ENCODE results near the gene PGLYRP2. TPM values are rescaled to one million over a fixed set of nuclear protein-coding genes. Genes with fewer than 3 reads are reported as not detected.
"Not testable (repeated sequence)": the region's sequence is repeated elsewhere in the genome, so short reads cannot be mapped to it uniquely, and the experiment has no call there.

The PGLYRP2 gene
- total RNA-seq, 1 donor from 2014 or later: not detected

- ATAC-seq: no peak
- DNase-seq: no peak
- intact Hi-C loops (cut with micrococcal nuclease): no loop called here
Measured at GRCh38 chr19:15498156-15498858, 19.0 kb upstream of the PGLYRP2 start.

DNA sequence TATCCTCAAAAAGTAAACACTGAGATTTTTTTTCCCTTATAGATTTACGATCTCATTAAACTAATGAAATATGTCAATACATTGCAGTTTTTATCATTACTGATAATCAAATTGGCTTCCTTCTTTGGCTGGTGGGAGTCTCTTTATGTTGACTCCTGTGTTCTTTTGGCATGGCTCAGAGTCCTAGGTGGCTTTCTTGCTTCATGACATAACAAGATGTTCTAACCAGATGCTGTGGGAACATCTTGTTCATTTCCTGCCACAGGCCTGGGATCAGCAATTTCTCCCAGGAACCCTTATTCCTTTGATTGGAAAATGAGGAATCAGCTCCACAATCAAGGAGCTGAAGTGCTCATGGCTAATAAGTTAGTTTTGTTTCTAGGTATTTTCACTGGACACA, 15.8 kb upstream of the PGLYRP2 start:
- ATAC-seq (peak; percentile 46), DNase-seq (no peak)
- intact Hi-C loops (cut with micrococcal nuclease): no loop called here

DNA sequence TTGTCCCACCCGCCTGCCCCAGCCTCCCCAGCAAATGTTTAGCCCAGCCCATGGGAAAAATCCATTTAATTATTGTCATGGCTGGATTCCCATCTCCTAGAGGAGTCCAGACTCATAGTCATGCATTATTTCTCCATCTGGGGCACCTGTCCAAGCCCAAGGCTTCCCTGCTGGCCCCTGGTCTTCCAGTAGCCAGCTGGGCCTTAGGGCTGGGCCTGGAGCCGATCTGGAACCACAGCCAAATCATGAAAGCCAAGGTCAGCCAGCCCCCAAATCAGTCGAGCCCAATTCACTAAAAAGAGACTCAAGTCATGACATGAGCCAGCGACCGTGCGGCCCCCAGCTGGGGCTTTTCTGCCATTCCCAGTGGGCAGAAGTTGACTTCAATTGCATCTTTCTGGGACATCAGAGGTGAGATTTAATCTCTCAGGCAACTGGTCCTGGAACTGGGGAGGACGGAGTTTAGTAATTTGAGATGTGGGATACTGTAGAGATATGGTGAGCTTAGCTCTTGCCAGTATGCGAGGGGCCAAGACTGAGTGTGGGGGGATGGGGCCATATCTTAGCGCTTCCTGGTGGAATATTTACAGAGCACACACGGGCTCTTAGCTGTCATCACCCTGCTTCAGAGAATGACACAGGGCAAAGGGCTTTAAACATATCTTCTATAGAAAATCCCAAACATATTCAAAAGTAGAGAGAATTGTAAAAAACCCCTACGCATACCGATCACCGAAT, 9.4 kb upstream of the PGLYRP2 start:
- intact Hi-C loops (cut with micrococcal nuclease): no loop called here
- DNase-seq: peak; percentile 63
- ATAC-seq: peak; percentile 97

DNA sequence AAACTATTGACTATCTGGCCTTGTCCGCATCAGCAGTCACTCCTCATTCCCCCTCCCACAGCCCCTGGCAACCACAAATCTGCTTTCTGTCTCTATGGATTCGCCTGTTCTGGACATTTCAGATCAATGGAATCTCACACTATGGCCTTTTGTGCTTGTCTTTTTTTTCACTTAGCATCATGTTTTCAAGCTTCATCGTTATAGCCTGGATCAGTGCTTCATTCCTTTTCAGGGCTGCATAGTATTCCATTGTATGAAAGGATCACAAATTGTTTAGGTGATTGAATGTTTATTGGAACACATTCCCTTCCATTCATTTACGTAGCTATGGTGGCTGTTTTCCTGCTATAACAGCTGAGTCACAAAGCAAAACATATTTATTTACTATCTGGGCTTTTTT, 7.7 kb upstream of the PGLYRP2 start:
- ATAC-seq: no peak
- intact Hi-C loops (cut with micrococcal nuclease): no loop called here
- no peak for DNase-seq

DNA sequence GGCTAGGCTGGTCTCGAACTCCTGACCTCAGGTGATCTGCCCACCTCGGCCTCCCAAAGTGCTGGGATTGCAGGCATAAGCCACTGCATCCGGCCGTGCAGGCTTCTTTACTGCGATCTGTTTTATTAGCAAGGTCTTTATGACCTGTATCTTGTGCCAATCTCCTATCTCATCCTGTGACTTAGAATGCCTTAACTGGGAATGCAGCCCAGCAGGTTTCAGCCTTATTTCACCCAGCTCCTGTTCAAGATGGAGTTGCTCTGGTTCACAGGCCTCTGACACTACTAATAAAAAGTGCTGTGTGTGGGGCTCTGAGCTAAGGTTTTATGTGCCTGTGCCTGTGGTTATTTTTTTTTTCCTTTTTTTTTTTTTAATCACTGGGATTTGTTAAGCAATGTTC, 6.5 kb upstream of the PGLYRP2 start:
- DNase-seq; ATAC-seq; intact Hi-C loops (cut with micrococcal nuclease): not testable (repeated sequence)

DNA sequence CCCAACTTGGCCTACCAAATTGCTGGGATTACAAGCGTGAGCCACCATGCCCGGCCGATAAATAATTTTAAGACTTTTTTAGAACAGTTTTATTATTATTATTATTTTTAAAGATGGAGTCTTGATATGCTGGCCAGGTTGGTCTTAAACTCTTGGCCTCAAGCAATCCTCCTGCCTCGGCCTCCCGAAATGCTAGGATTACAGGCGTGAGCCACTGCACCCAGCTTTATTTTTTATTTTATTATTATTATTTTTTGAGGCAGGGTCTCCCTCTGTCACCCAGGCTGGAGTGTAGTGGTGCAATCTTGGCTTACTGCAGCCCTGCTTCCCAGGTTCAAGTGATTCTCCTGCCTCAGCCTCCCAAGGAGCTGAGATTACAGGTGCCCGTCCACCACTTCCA, 1.7 kb upstream of the PGLYRP2 start:
- ATAC-seq; DNase-seq; intact Hi-C loops (cut with micrococcal nuclease): not testable (repeated sequence)

- no peak for ATAC-seq
- DNase-seq: no peak
- intact Hi-C loops (cut with micrococcal nuclease): no loop called here
Measured at GRCh38 chr19:15476325-15476724, 3.0 kb downstream of the PGLYRP2 start.

GRCh38 chr19:15475611-15476010, 3.7 kb downstream of the PGLYRP2 start:
- no peak for DNase-seq
- no peak for ATAC-seq
- intact Hi-C loops (cut with micrococcal nuclease): no loop called here

GRCh38 chr19:15475169-15475568, 4.1 kb downstream of the PGLYRP2 start:
- no peak for ATAC-seq
- DNase-seq: no peak
- intact Hi-C loops (cut with micrococcal nuclease): no loop called here

DNA sequence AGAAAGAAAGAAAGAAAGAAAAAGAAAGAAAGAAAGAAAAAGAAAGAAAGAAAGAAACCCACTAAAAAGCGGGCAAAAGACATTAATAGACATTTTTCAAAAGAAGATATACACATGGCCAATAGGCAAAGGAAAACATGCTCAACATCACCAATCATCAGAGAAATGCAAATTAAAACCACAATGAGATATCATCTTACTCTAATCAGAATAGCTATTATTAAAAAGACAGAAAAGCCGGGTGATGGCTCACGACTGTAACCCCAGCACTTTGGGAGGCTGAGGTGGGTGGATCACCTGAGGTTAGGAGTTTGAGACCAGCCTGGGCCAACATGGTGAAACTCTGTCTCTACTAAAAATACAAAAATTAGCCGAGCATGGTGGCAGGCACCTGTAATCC, 5.5 kb downstream of the PGLYRP2 start:
- intact Hi-C loops (cut with micrococcal nuclease); ATAC-seq; DNase-seq: not testable (repeated sequence)

DNA sequence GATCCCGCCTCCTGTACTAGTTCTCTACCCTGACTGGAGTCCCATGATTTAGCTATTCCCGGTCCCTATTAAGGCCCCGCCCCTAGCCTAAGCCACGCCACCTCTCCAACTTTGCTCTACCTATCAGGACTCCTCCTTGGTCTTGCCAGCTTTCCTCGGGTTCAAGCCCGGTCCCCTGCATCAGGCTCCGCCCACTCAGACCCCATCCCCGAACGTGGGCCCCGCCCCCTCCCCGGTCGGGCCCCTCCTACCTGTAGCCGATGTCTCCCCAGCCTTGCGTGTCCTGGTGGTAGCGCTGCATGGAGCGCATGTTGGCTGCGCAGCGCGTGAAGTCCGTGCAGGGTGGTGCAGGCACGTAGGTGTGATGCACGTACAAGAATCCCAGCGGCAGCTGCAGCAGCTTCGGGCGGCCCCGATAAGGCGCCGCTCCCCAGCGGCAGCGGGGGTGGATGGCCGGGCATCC, 7.6 kb downstream of the PGLYRP2 start:
- no peak for ATAC-seq
- DNase-seq: no peak
- intact Hi-C loops (cut with micrococcal nuclease): no loop called here

DNA sequence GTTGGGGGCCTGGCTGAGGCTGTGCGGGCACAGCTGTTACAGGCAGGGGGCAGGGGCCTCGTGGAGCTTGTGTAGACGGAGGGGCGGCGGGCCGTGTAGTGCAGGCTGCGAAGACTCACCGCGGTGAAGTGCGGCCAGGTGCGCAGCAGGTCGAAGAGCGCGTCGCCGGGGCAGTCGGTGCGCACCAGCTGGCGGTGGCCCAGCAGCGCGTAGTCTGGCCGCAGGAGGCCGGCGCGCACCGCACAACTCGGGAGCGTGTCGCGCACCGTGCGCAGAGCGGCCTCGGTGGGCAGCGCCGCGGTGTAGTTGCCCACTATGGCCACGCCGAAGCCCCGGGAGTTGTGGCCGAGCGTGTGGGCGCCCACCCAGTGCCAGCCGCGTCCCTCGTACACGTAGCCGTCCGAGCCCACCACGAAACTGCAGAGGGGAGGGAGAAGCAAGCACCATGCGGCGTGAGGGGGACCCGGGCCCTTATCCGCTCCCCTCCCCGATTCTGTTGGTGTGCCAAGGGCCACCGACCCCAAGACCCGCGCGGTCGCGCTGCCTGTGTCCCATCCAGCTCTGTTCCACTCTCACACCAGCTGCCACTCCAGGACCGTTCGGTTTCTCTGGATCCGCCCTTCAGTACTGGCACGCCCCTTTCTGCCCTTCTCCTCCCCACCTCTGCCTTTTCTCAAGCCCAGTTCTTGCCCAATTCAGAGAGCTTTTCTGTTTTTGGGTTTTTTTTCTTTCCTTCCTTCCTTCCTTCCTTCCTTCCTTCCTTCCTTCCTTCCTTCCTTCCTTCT, 9.6 kb downstream of the PGLYRP2 start:
- ATAC-seq: peak; percentile 74
- peak; percentile 40 for DNase-seq
- intact Hi-C loops (cut with micrococcal nuclease): no loop called here

GRCh38 chr19:15468675-15469512, 10.4 kb downstream of the PGLYRP2 start:
- intact Hi-C loops (cut with micrococcal nuclease): no loop called here
- ATAC-seq: peak; percentile 12

GRCh38 chr19:15467734-15468214, 11.5 kb downstream of the PGLYRP2 start:
- DNase-seq (no peak), ATAC-seq (no peak)
- intact Hi-C loops (cut with micrococcal nuclease): no loop called here

More at GRCh38 chr19:15468675-15469512, 10.4 kb downstream of the PGLYRP2 start:
- no peak for DNase-seq

DNA sequence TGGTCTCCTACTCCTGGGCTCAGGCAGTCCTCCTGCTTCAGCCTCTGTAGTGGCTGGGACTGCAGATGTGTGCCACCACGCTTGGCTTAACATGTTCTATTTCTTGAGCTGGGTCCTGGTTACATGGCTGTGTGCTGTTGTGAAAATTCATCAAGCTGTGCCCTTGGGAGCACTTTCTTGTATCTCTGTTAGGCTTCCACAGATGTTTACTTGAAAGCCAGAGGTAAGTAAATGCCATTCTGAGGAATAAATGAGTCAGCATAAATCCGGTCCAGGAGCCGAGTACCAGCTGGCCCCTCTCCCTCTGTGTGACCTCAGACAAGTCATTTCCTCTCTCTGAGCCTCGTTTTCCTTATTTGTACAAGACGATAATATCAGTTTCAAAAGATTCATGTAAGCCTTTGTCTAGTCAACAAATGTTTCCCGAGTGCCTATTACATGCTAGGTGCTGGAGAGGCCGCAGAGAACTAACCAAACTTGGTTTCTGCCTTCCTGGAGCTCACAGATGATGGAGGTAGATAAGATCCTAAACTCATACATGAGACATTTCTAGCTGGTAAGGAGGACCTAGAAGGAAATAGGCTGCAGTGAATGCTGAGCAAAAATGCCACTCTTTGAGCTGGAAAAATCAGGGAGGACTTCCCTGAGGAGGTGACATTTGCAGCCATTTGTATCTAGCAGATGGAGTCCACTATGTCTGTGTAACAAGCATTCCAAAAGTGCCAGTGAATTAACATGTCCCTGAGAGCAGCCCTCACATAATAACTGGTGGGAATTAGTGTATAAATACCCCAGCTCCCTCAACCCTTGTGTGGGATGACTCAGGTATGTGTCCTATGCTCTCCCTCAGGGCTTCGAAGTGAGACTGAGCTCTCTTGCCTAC, 12.2 kb downstream of the PGLYRP2 start:
- no peak for ATAC-seq
- no peak for DNase-seq
- intact Hi-C loops (cut with micrococcal nuclease): no loop called here

DNA sequence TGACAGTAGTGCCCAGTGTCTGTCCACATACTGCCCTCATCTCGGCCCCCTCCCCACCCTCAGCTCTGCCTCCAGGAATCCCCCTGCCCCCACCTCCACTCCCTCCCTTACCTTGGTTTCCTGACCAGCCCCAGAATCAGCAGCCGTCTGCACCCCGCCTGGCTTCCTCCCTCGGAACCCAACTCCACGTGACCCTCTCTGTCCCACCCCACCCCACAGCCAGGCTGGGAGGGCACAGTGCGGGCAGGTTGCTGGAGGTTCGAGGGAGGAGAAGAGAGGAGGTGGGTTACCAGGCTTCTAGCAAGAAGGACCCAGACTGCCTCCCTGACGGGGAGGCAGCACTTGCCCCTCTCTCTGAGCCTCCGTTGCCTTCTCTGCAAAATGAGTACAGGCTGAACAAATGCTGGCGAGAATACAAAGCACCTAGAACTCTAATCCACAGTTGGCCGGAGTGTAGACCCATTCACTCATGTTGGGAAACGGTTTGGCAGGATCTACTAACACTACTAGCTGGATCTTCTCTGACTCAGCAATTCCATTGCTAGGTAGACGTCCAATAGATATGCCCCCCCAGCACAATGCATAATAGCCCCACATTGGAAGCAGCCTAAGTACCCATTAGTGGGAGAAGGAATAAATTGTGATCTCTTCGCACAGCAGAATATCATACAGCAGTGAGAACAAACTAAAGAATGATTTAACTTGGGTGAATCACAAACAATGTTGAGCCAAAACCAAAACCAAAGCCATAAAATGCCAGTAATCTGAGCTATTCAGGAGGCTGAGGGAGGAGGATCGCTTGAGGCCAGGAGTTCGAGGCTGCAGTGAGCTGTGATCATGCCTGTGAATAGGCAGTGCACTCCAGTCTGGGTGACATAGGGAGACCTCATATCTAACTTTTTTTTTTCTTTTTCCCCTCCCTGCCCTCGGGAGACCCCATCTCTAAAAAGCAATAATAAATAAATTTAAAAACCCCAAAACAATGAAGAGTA, 14.6 kb downstream of the PGLYRP2 start, which contains the start of gene RASAL3:
TSS of gene RASAL3 (minus strand) at position 151 of the 992 bp plus-strand sequence. CDS start 186 bp downstream, outside the sequence.
- ATAC-seq (peak; percentile 60), DNase-seq (no peak)
- intact Hi-C loops (cut with micrococcal nuclease): no loop called here

Measured in left ventricle myocardium superior (tissue), 1 donor.